ENCODE measurements around the gene GABRP.

- TF ChIP-seq CTCF (IDR thresholded peaks at IDR 0.05; ENCODE audit: low read depth, low read length) (no peak), EZH2phosphoT487 (IDR thresholded peaks at IDR 0.05; ENCODE audit: low read depth) (no peak)
Measured at GRCh38 chr5:170819824-170820223, 36.3 kb downstream of the GABRP start.

Measured in OCI-LY3 (cell line).